HEK293 (cell line): ENCODE data around the gene DSCAML1.

ENCODE experiments used
- CTCF ChIA-PET: fragments of 350-600 bp; formaldehyde crosslinking; extraction: SDS; loops from one replicate; lab custom pipeline; 2021; ENCODE audit warnings: antibody characterized with exemption; lab: Yijun Ruan, JAX
- POLR2A ChIA-PET: fragments of 300-600 bp; formaldehyde crosslinking; extraction: SDS; loops from one replicate; lab custom pipeline; 2020; ENCODE audit warnings: antibody characterized with exemption, inconsistent platforms; lab: Yijun Ruan, JAX
- H3K27ac ChIP-seq: fragments of 200-500 bp; sonication (Bioruptor generic); 2 replicates; pipeline ENCODE4 v1.5.1; 2014; ENCODE audit warnings: low read depth, low read length, control low read depth, inconsistent platforms; ENCODE audit errors: extremely low read depth
- H3K36me3 ChIP-seq, 2 experiments: fragments of 200-500 bp in 1 of 2; sonication (Bioruptor generic) in 1 of 2; 1 replicate in 1 of 2; 2 replicates in 1 of 2; pipeline ENCODE4 v1.5.1; 2014 to 2017; ENCODE audit warnings: inconsistent platforms in 2 of 2, low read length in 2 of 2; ENCODE audit not compliant: control insufficient read depth in 2 of 2, insufficient read depth in 1 of 2
- H3K4me1 ChIP-seq: fragments of 200-500 bp; sonication (Bioruptor generic); 2 replicates; pipeline ENCODE4 v1.5.1; 2014; ENCODE audit warnings: mild to moderate bottlenecking, low read length, inconsistent platforms; ENCODE audit not compliant: control insufficient read depth, insufficient read depth
- H3K4me3 ChIP-seq: 2 replicates; pipeline ENCODE4 v1.5.1; 2011; ENCODE audit warnings: low read depth, mild to moderate bottlenecking, control low read depth, low read length, moderate library complexity
- H3K9me3 ChIP-seq: fragments of 200-500 bp; sonication (Bioruptor generic); 2 replicates; pipeline ENCODE4 v1.5.1; 2014; ENCODE audit warnings: low read depth, low read length, inconsistent platforms; ENCODE audit not compliant: control insufficient read depth, insufficient read depth
- BCL11A ChIP-seq: fragments of 450-650 bp; formaldehyde crosslinking; IDR thresholded peaks from 2 replicates; pipeline ENCODE4 v1.5.1; 2016; ENCODE audit warnings: low read depth, missing biosample characterization, missing genetic modification characterization
- KLF10 ChIP-seq: fragments of 450-650 bp; IDR thresholded peaks from 2 replicates; pipeline ENCODE4 v1.5.1; 2018; ENCODE audit warnings: missing biosample characterization, mild to moderate bottlenecking, missing genetic modification characterization
- PRDM10 ChIP-seq: fragments of 450-650 bp; formaldehyde crosslinking; IDR thresholded peaks from 2 replicates; pipeline ENCODE4 v1.5.1; 2016; ENCODE audit warnings: missing biosample characterization, missing genetic modification characterization
- SCRT1 ChIP-seq: fragments of 450-650 bp; formaldehyde crosslinking; IDR thresholded peaks from 2 replicates; pipeline ENCODE4 v1.5.1; 2016; ENCODE audit warnings: missing biosample characterization, missing genetic modification characterization, borderline replicate concordance
- ZBTB10 ChIP-seq: fragments of 450-650 bp; formaldehyde crosslinking; IDR thresholded peaks from 2 replicates; pipeline ENCODE4 v1.5.1; 2016; ENCODE audit warnings: missing biosample characterization, missing genetic modification characterization
- ZNF132 ChIP-seq: fragments of 450-650 bp; formaldehyde crosslinking; IDR thresholded peaks from 2 replicates; pipeline ENCODE4 v1.5.1; 2017; ENCODE audit warnings: missing biosample characterization, missing genetic modification characterization, borderline replicate concordance
- ZNF133 ChIP-seq: fragments of 450-650 bp; formaldehyde crosslinking; IDR thresholded peaks from 2 replicates; pipeline ENCODE4 v1.5.1; 2016; ENCODE audit warnings: missing biosample characterization, missing genetic modification characterization
- ZNF19 ChIP-seq: fragments of 450-650 bp; formaldehyde crosslinking; IDR thresholded peaks from 2 replicates; pipeline ENCODE4; 2016; ENCODE audit warnings: missing biosample characterization, missing genetic modification characterization, low read depth
- ZNF2 ChIP-seq: fragments of 450-650 bp; formaldehyde crosslinking; IDR thresholded peaks from 2 replicates; pipeline ENCODE4 v1.5.1; 2016; ENCODE audit warnings: missing biosample characterization, missing genetic modification characterization
- ZNF202 ChIP-seq: fragments of 450-650 bp; formaldehyde crosslinking; IDR thresholded peaks from 2 replicates; pipeline ENCODE4 v1.5.1; 2016; ENCODE audit warnings: missing biosample characterization, missing genetic modification characterization, borderline replicate concordance
- ZNF214 ChIP-seq: fragments of 450-650 bp; formaldehyde crosslinking; IDR thresholded peaks from 2 replicates; pipeline ENCODE4 v1.5.1; 2017; ENCODE audit warnings: missing biosample characterization, mild to moderate bottlenecking, missing genetic modification characterization, borderline replicate concordance
- ZNF274 ChIP-seq, 2 experiments: fragments of 200-500 bp in 1 of 2; fragments of 450-650 bp in 1 of 2; sonication (Bioruptor generic) in 1 of 2; formaldehyde crosslinking in 1 of 2; IDR thresholded peaks; 2 replicates each; pipeline versions ENCODE4 v1.5.1 to v1.6.1; 2014 to 2016; ENCODE audit warnings: borderline replicate concordance in 1 of 2, inconsistent platforms in 1 of 2, low read length in 1 of 2, missing biosample characterization in 1 of 2, missing genetic modification characterization in 1 of 2
- ZNF324 ChIP-seq: fragments of 450-650 bp; formaldehyde crosslinking; IDR thresholded peaks from 2 replicates; pipeline ENCODE4 v1.5.1; 2016; ENCODE audit warnings: missing biosample characterization, missing genetic modification characterization
- ZNF549 ChIP-seq: fragments of 450-650 bp; IDR thresholded peaks from 2 replicates; pipeline ENCODE4 v1.5.1; 2018; ENCODE audit warnings: missing biosample characterization, missing genetic modification characterization, mild to moderate bottlenecking, inconsistent platforms, moderate library complexity
- ZNF610 ChIP-seq: fragments of 450-650 bp; formaldehyde crosslinking; IDR thresholded peaks from 2 replicates; pipeline ENCODE4 v1.5.1; 2016; ENCODE audit warnings: missing biosample characterization, missing genetic modification characterization, borderline replicate concordance
- ZNF658 ChIP-seq: fragments of 450-650 bp; formaldehyde crosslinking; IDR thresholded peaks from 2 replicates; pipeline ENCODE4; 2016; ENCODE audit warnings: missing biosample characterization, missing genetic modification characterization
- ZNF776 ChIP-seq: fragments of 450-650 bp; formaldehyde crosslinking; IDR thresholded peaks from 2 replicates; pipeline ENCODE4 v1.5.0; 2017; ENCODE audit warnings: missing biosample characterization, missing genetic modification characterization, borderline replicate concordance
- ZNF777 ChIP-seq: fragments of 450-650 bp; formaldehyde crosslinking; IDR thresholded peaks from 2 replicates; pipeline ENCODE4 v1.5.1; 2017; ENCODE audit warnings: missing biosample characterization, missing genetic modification characterization, borderline replicate concordance
- ZNF791 ChIP-seq: fragments of 450-650 bp; formaldehyde crosslinking; IDR thresholded peaks from 2 replicates; pipeline ENCODE4 v1.5.1; 2016; ENCODE audit warnings: missing biosample characterization, missing genetic modification characterization
- ZNF830 ChIP-seq: fragments of 450-650 bp; IDR thresholded peaks from 2 replicates; pipeline ENCODE4 v1.5.0; 2018; ENCODE audit warnings: missing biosample characterization, missing genetic modification characterization, low read depth, mild to moderate bottlenecking, moderate library complexity
- TF ChIP-seq, protein P1 (sequence below): fragments of 450-650 bp; formaldehyde crosslinking; IDR thresholded peaks from 2 replicates; pipeline ENCODE4 v1.5.1; 2016; ENCODE audit warnings: missing biosample characterization, missing genetic modification characterization
- TF ChIP-seq, protein P2 (sequence below): sonication (generic); formaldehyde crosslinking; IDR thresholded peaks from 2 replicates; pipeline ENCODE4 v1.8.1; 2022; ENCODE audit warnings: mild to moderate bottlenecking, moderate library complexity, missing genetic modification reagents

DSCAML1 gene

DNA sequence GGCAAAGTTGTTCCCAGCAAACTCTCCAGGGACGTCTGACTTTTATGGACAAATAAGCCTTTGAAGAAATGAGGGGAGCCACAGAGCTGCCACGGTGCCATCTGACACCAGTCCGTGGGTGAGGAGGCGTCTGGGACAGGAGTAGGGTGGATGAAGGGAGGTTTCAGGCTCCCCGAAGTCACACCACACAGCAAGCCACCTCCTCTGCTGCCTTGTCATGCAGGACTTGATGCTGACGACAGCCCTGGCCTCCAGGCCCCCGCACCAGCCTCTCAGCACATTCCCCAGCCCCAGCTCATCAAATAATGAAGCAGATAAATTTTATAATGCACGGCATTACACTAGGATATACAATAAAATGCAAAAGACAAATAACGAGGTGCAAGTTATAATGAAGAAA is 312.9 kb downstream of the DSCAML1 start (continued):
- no peak for TF ChIP-seq ZNF549 (tag by site-specific recombination)
- no peak for TF ChIP-seq ZNF610 (tag by site-specific recombination)
- no peak for TF ChIP-seq ZNF133

- CTCF ChIA-PET = interaction anchor here (1.6 kb wide), 1 partner anchor 57 kb away, joined by 8 read pairs; no protein-coding TSS in a partner anchor
- H3K9me3 ChIP-seq = no peaks in the 10 kb centered on the region
- H3K4me3 ChIP-seq = no peak overlapping the region
- no peak overlapping the region for H3K27ac ChIP-seq
- TF ChIP-seq ZNF19 (no peak), BCL11A (tag by site-specific recombination) (no peak), ZNF791 (tag by site-specific recombination) (no peak), KLF10 (no peak), ZNF830 (tag by site-specific recombination) (no peak), ZNF214 (tag by site-specific recombination) (no peak), ZNF2 (tag by site-specific recombination) (no peak), ZNF658 (tag by site-specific recombination) (no peak), ZBTB10 (tag by site-specific recombination) (no peak), SCRT1 (no peak)
- TF ChIP-seq, protein P1, sequence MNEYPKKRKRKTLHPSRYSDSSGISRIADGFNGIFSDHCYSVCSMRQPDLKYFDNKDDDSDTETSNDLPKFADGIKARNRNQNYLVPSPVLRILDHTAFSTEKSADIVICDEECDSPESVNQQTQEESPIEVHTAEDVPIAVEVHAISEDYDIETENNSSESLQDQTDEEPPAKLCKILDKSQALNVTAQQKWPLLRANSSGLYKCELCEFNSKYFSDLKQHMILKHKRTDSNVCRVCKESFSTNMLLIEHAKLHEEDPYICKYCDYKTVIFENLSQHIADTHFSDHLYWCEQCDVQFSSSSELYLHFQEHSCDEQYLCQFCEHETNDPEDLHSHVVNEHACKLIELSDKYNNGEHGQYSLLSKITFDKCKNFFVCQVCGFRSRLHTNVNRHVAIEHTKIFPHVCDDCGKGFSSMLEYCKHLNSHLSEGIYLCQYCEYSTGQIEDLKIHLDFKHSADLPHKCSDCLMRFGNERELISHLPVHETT (tag by site-specific recombination) = no peak
- H3K4me1 ChIP-seq = no peaks in the 10 kb centered on the region
- no peaks in the 10 kb centered on the region for H3K36me3 ChIP-seq
- POLR2A ChIA-PET = no interaction called here
Measured at GRCh38 chr11:117483372-117483771, 313.6 kb downstream of the DSCAML1 start.

- ChIA-PET CTCF (interaction anchor here (1.6 kb wide), 1 partner anchor 57 kb away, joined by 8 read pairs; no protein-coding TSS in a partner anchor), POLR2A (no interaction called here)
- H3K4me3 ChIP-seq = no peak overlapping the region
- no peaks in the 10 kb centered on the region for H3K9me3 ChIP-seq
- no peak for TF ChIP-seq ZNF324
- no peak for TF ChIP-seq ZNF202
- TF ChIP-seq, protein P2, sequence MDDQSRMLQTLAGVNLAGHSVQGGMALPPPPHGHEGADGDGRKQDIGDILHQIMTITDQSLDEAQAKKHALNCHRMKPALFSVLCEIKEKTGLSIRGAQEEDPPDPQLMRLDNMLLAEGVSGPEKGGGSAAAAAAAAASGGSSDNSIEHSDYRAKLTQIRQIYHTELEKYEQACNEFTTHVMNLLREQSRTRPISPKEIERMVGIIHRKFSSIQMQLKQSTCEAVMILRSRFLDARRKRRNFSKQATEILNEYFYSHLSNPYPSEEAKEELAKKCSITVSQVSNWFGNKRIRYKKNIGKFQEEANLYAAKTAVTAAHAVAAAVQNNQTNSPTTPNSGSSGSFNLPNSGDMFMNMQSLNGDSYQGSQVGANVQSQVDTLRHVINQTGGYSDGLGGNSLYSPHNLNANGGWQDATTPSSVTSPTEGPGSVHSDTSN (CRISPR knock-in tag) = no peak
- TF ChIP-seq ZNF132 = no peak
- TF ChIP-seq ZNF274 (IDR thresholded peaks at IDR 0.05; ENCODE audit: low read length) = no peak
- TF ChIP-seq ZNF274 (tag by site-specific recombination; IDR thresholded peaks at IDR 0.05; ENCODE audit: borderline replicate concordance) = no peak
- no peak for TF ChIP-seq PRDM10 (tag by site-specific recombination)
- no peak for TF ChIP-seq ZNF776 (tag by site-specific recombination)
- no peak for TF ChIP-seq ZNF777 (tag by site-specific recombination)
- no peak overlapping the region for H3K27ac ChIP-seq
- no peaks in the 10 kb centered on the region for H3K36me3 ChIP-seq
- no peaks in the 10 kb centered on the region for H3K4me1 ChIP-seq
Measured at GRCh38 chr11:117482881-117483280, 314.1 kb downstream of the DSCAML1 start.
